Neural cell (in vitro differentiated cells): ENCODE measurements around the gene AK8. TPM values are rescaled to one million over a fixed set of nuclear protein-coding genes. Genes with fewer than 3 reads are reported as not detected.

Experiments
- H2AFZ ChIP-seq: fragments of 200-600, 300-800 bp; sonication (generic), shearing (Covaris generic); 2 replicates; pipeline ENCODE4 v1.6.0; 2014; ENCODE audit warnings: low read depth, mild to moderate bottlenecking, antibody characterized with exemption, low read length, moderate library complexity
- H3F3A ChIP-seq: fragments of 200-600 bp; shearing (Covaris generic); 2 replicates; pipeline ENCODE4 v1.6.1; 2016; ENCODE audit warnings: mild to moderate bottlenecking, moderate library complexity, mixed read lengths, antibody characterized with exemption, low read length; ENCODE audit not compliant: insufficient read depth, poor library complexity, severe bottlenecking
- H3K27ac ChIP-seq: fragments of 200-600, 300-800 bp; sonication (generic), shearing (Covaris generic); 2 replicates; pipeline ENCODE4 v1.5.1; 2014; ENCODE audit warnings: mild to moderate bottlenecking, low read length, moderate library complexity
- H3K27me3 ChIP-seq: fragments of 300-800, 200-600 bp; sonication (generic), shearing (Covaris generic); 2 replicates; pipeline ENCODE4 v1.6.0; 2014; ENCODE audit warnings: mild to moderate bottlenecking, low read depth, low read length, moderate library complexity; ENCODE audit not compliant: insufficient read depth
- H3K36me3 ChIP-seq: fragments of 300-800, 200-600 bp; sonication (generic), shearing (Covaris generic); 2 replicates; pipeline ENCODE4 v1.5.1; 2014; ENCODE audit warnings: mild to moderate bottlenecking, antibody characterized with exemption, low read length, moderate library complexity; ENCODE audit not compliant: insufficient read depth
- H3K4me2 ChIP-seq: fragments of 300-800, 200-600 bp; sonication (generic), shearing (Covaris generic); 2 replicates; pipeline ENCODE4 v1.6.0; 2014; ENCODE audit warnings: mild to moderate bottlenecking, low read length
- H3K4me3 ChIP-seq: fragments of 300-800, 200-600 bp; sonication (generic), shearing (Covaris generic); 2 replicates; pipeline ENCODE4 v1.5.1; 2014; ENCODE audit warnings: mild to moderate bottlenecking, low read length, moderate library complexity
- H3K79me2 ChIP-seq: fragments of 200-600 bp; shearing (Covaris generic); replicated peaks from 2 replicates; pipeline ENCODE4 v1.6.0; 2014; ENCODE audit warnings: mild to moderate bottlenecking, low read length, moderate library complexity; ENCODE audit not compliant: insufficient read depth
- H3K9ac ChIP-seq: fragments of 300-800, 200-600 bp; sonication (generic), shearing (Covaris generic); 2 replicates; pipeline ENCODE4 v1.6.1; 2016; ENCODE audit warnings: mild to moderate bottlenecking, low read length, mixed read lengths
- H3K9me2 ChIP-seq: fragments of 200-600 bp; shearing (Covaris generic); 2 replicates; pipeline ENCODE4 v1.6.1; 2016; ENCODE audit warnings: mild to moderate bottlenecking, low read length, mixed read lengths; ENCODE audit not compliant: insufficient read depth
- H3K9me3 ChIP-seq: fragments of 200-600, 300-800 bp; sonication (generic), shearing (Covaris generic); 2 replicates; pipeline ENCODE4 v1.6.1; 2016; ENCODE audit warnings: mild to moderate bottlenecking, mixed run types, low read length, moderate library complexity, mixed read lengths
- H4K20me1 ChIP-seq: fragments of 200-600 bp; shearing (Covaris generic); 2 replicates; pipeline ENCODE4 v1.6.1; 2016; ENCODE audit warnings: mild to moderate bottlenecking, mixed run types; ENCODE audit not compliant: insufficient read depth
- CTCF ChIP-seq: fragments of 450-650 bp; IDR thresholded peaks from 2 replicates; pipeline ENCODE4 v1.5.1; 2014; ENCODE audit warnings: antibody characterized with exemption, mild to moderate bottlenecking, moderate library complexity; ENCODE audit not compliant: poor library complexity, severe bottlenecking
- EP300 ChIP-seq: fragments of 450-650 bp; conservative IDR thresholded peaks from 2 replicates; pipeline ENCODE4 v1.6.1; 2014; ENCODE audit warnings: antibody characterized with exemption, mild to moderate bottlenecking, moderate library complexity; ENCODE audit not compliant: poor library complexity, severe bottlenecking
- EZH2 ChIP-seq: fragments of 200-600, 300-800 bp; shearing (Covaris generic), sonication (generic); IDR thresholded peaks from 2 replicates; pipeline ENCODE4 v1.6.1; 2014; ENCODE audit warnings: antibody characterized with exemption, low read length, borderline replicate concordance, mild to moderate bottlenecking; ENCODE audit not compliant: insufficient read depth, poor library complexity, severe bottlenecking
- MXI1 ChIP-seq: fragments of 450-650 bp; conservative IDR thresholded peaks from 2 replicates; pipeline ENCODE4 v1.6.1; 2014; ENCODE audit warnings: antibody characterized with exemption, mild to moderate bottlenecking; ENCODE audit not compliant: poor library complexity, severe bottlenecking
- POLR2AphosphoS5 ChIP-seq: IDR thresholded peaks from 2 replicates; pipeline ENCODE4 v1.6.1; 2012
- RAD21 ChIP-seq: fragments of 450-650 bp; conservative IDR thresholded peaks from 2 replicates; pipeline ENCODE4 v1.6.1; 2014; ENCODE audit warnings: antibody characterized with exemption, mild to moderate bottlenecking, moderate library complexity
- REST ChIP-seq: IDR thresholded peaks from 2 replicates; pipeline ENCODE4 v1.6.1; 2012; ENCODE audit warnings: borderline replicate concordance
- SMC3 ChIP-seq: fragments of 450-650 bp; conservative IDR thresholded peaks from 2 replicates; pipeline ENCODE4 v1.6.1; 2014; ENCODE audit warnings: antibody characterized with exemption, mild to moderate bottlenecking, moderate library complexity; ENCODE audit not compliant: poor library complexity
- TAF1 ChIP-seq: IDR thresholded peaks from 2 replicates; pipeline ENCODE4 v1.6.1; 2012; ENCODE audit warnings: low read depth
- polyA plus RNA-seq: library from polyadenylated mRNA; depleted of rRNA; stranded (reverse); fragments of >200 nt; gene quantifications from 2 replicates; pipeline ENCODE4 v1.2.3, GENCODE V29; 2014

The AK8 gene
- polyA plus RNA-seq, 1 donor from 2014 or later = 0.71 TPM

- H4K20me1 ChIP-seq = no peaks in the 10 kb centered on the region
- no peaks in the 10 kb centered on the region for H3K79me2 ChIP-seq
- no peak overlapping the region for H3K4me3 ChIP-seq
- H3K27me3 ChIP-seq = no peaks in the 10 kb centered on the region
- H3K4me2 ChIP-seq = no peak overlapping the region
- H3K9ac ChIP-seq = no peak overlapping the region
- no peak overlapping the region for H3K27ac ChIP-seq
- no peaks in the 10 kb centered on the region for H3F3A ChIP-seq
- H3K9me3 ChIP-seq = peaks cover 18% of the 10 kb centered on the region
- no peaks in the 10 kb centered on the region for H3K9me2 ChIP-seq
- H3K36me3 ChIP-seq = no peaks in the 10 kb centered on the region
- H2AFZ ChIP-seq = no peak overlapping the region
- no peak for TF ChIP-seq RAD21
- TF ChIP-seq POLR2AphosphoS5 = no peak
- no peak for TF ChIP-seq EZH2
- TF ChIP-seq CTCF = no peak
Observed at GRCh38 chr9:132698989-132699388, 179.1 kb downstream of the AK8 start.

GRCh38 chr9:132697230-132697629, 180.9 kb downstream of the AK8 start:
- H4K20me1 ChIP-seq = no peaks in the 10 kb centered on the region
- H3F3A ChIP-seq = no peaks in the 10 kb centered on the region
- H3K27me3 ChIP-seq = no peaks in the 10 kb centered on the region
- H3K4me3 ChIP-seq = no peak overlapping the region
- no peak overlapping the region for H3K4me2 ChIP-seq
- H3K36me3 ChIP-seq = no peaks in the 10 kb centered on the region
- H3K79me2 ChIP-seq = no peaks in the 10 kb centered on the region
- TF ChIP-seq RAD21 = no peak
- no peak for TF ChIP-seq MXI1
- TF ChIP-seq EP300 = no peak
- TF ChIP-seq REST = no peak
- TF ChIP-seq TAF1 = no peak
- no peak for TF ChIP-seq EZH2
- no peak for TF ChIP-seq POLR2AphosphoS5
- TF ChIP-seq CTCF = no peak
- TF ChIP-seq SMC3 = no peak
- H2AFZ ChIP-seq = no peak overlapping the region
- no peak overlapping the region for H3K27ac ChIP-seq
- no peaks in the 10 kb centered on the region for H3K9me2 ChIP-seq
- H3K9ac ChIP-seq = no peak overlapping the region
- H3K9me3 ChIP-seq = peaks cover 18% of the 10 kb centered on the region
